Hepatocyte (in vitro differentiated cells): ENCODE data around the gene ZNF628. TPM values are rescaled to one million over a fixed set of nuclear protein-coding genes. Genes with fewer than 3 reads are reported as not detected.

Experiments used
- DNase-seq: peaks from one replicate; pipeline ENCODE4 v3.0.0-alpha.2; 2016; ENCODE audit warnings: low spot score
- H2AFZ ChIP-seq: fragments of 200-600 bp; sonication (generic); 2 replicates; pipeline ENCODE4 v1.6.0; 2016; ENCODE audit warnings: antibody characterized with exemption, mild to moderate bottlenecking
- H3K27ac ChIP-seq: fragments of 200-600 bp; sonication (generic); 2 replicates; pipeline ENCODE4 v1.5.1; 2016; ENCODE audit warnings: mild to moderate bottlenecking
- H3K27me3 ChIP-seq: fragments of 200-600 bp; sonication (generic); 2 replicates; pipeline ENCODE4 v1.6.1; 2016
- H3K36me3 ChIP-seq: fragments of 200-600 bp; sonication (generic); replicated peaks from 2 replicates; pipeline ENCODE4 v1.5.1; 2016; ENCODE audit warnings: low read depth; ENCODE audit not compliant: insufficient read depth
- H3K4me1 ChIP-seq: fragments of 200-600 bp; sonication (generic); 2 replicates; pipeline ENCODE4 v1.5.1; 2016; ENCODE audit warnings: mild to moderate bottlenecking, moderate library complexity; ENCODE audit not compliant: insufficient read depth
- H3K4me2 ChIP-seq: fragments of 200-600 bp; sonication (generic); 2 replicates; pipeline ENCODE4 v1.6.0; 2016
- H3K4me3 ChIP-seq: fragments of 200-600 bp; sonication (generic); 2 replicates; pipeline ENCODE4 v1.5.1; 2016; ENCODE audit warnings: mild to moderate bottlenecking
- H3K79me2 ChIP-seq: fragments of 200-600 bp; sonication (generic); 2 replicates; pipeline ENCODE4 v1.6.0; 2017; ENCODE audit warnings: mild to moderate bottlenecking
- H3K9me2 ChIP-seq: fragments of 200-600 bp; sonication (generic); replicated peaks from 2 replicates; pipeline ENCODE4 v1.6.0; 2017; ENCODE audit warnings: mild to moderate bottlenecking; ENCODE audit not compliant: insufficient read depth
- H3K9me3 ChIP-seq: fragments of 200-600 bp; sonication (generic); 2 replicates; pipeline ENCODE4 v1.5.1; 2016; ENCODE audit warnings: low read depth, mild to moderate bottlenecking
- H4K20me1 ChIP-seq: fragments of 200-600 bp; sonication (generic); 2 replicates; pipeline ENCODE4 v1.6.0; 2016; ENCODE audit warnings: mild to moderate bottlenecking; ENCODE audit not compliant: insufficient read depth, poor library complexity, severe bottlenecking
- CTCF ChIP-seq: fragments of 200-600 bp; sonication (generic); IDR thresholded peaks from 2 replicates; pipeline ENCODE4 v1.5.1; 2016; ENCODE audit warnings: antibody characterized with exemption, mild to moderate bottlenecking; ENCODE audit not compliant: poor library complexity
- EZH2 ChIP-seq: fragments of 200-600 bp; sonication (generic); IDR thresholded peaks from 2 replicates; pipeline ENCODE4 v1.6.1; 2016; ENCODE audit warnings: antibody characterized with exemption, mild to moderate bottlenecking, borderline replicate concordance
- EZH2phosphoT487 ChIP-seq: fragments of 200-600 bp; sonication (generic); IDR thresholded peaks from one replicate; pipeline ENCODE4 v1.6.1; 2018; ENCODE audit warnings: antibody characterized with exemption, mild to moderate bottlenecking, low read depth, moderate library complexity; ENCODE audit not compliant: unreplicated experiment, severe bottlenecking
- WGBS: methylation state at CpG from one replicate; pipeline ENCODE4 v1.1.6; 2016; ENCODE audit warnings: low lambda C conversion rate; ENCODE audit errors: missing lambda C conversion rate; 5-methylcytosine and 5-hydroxymethylcytosine counted together
- polyA plus RNA-seq: library from polyadenylated mRNA; unstranded; fragments of >200 nt; fragmentation: Nextera tagmentation; extraction: Ambion mirVana; gene quantifications from 2 replicates; pipeline ENCODE4 v1.2.1, GENCODE V29; 2016
- total RNA-seq: library from RNA; depleted of rRNA; stranded (reverse); fragments of >200 nt; gene quantifications from 2 replicates; pipeline ENCODE4 v1.2.3, GENCODE V29; 2014

Gene ZNF628
- total and polyA plus RNA-seq, 2 experiments from 2014 or later: 1.2 to 4.7 TPM

GRCh38 chr19:55498246-55498840 is 21.9 kb downstream of the ZNF628 start:
- H3K9me3 ChIP-seq: no peaks in the 10 kb centered on the region
- H3K4me2 ChIP-seq: no peak overlapping the region
- 50% methylated on average over 2 of the region's 2 CpGs for WGBS
- H4K20me1 ChIP-seq: no peaks in the 10 kb centered on the region
- no peaks in the 10 kb centered on the region for H3K9me2 ChIP-seq
- no peaks in the 10 kb centered on the region for H3K36me3 ChIP-seq
- no peaks in the 10 kb centered on the region for H3K79me2 ChIP-seq
- no peaks in the 10 kb centered on the region for H3K27me3 ChIP-seq
- no peak overlapping the region for H3K27ac ChIP-seq
- H3K4me3 ChIP-seq: no peak overlapping the region
- no peak overlapping the region for H2AFZ ChIP-seq
- no peak for DNase-seq
- H3K4me1 ChIP-seq: no peaks in the 10 kb centered on the region
- TF ChIP-seq CTCF: no peak

GRCh38 chr19:55500368-55500952 is 24.0 kb downstream of the ZNF628 start:
- Histone ChIP-seq H3K4me3 (no peak overlapping the region), H3K79me2 (no peaks in the 10 kb centered on the region), H3K9me3 (no peaks in the 10 kb centered on the region), H4K20me1 (no peaks in the 10 kb centered on the region), H3K4me1 (no peaks in the 10 kb centered on the region), H3K36me3 (no peaks in the 10 kb centered on the region), H3K9me2 (no peaks in the 10 kb centered on the region), H3K27ac (no peak overlapping the region), H2AFZ (no peak overlapping the region), H3K27me3 (no peaks in the 10 kb centered on the region), H3K4me2 (no peak overlapping the region)
- 96% methylated on average over 23 of the region's 26 CpGs for WGBS
- TF ChIP-seq EZH2: no peak
- no peak for TF ChIP-seq EZH2phosphoT487
- no peak for TF ChIP-seq CTCF
- no peak for DNase-seq

- Histone ChIP-seq H3K36me3 (no peaks in the 10 kb centered on the region), H3K4me2 (no peak overlapping the region), H3K9me2 (no peaks in the 10 kb centered on the region), H3K4me1 (no peaks in the 10 kb centered on the region), H3K4me3 (no peak overlapping the region), H3K9me3 (no peaks in the 10 kb centered on the region), H3K79me2 (no peaks in the 10 kb centered on the region), H3K27me3 (no peaks in the 10 kb centered on the region), H4K20me1 (no peaks in the 10 kb centered on the region), H2AFZ (no peak overlapping the region), H3K27ac (no peak overlapping the region)
- WGBS: 97% methylated on average over 9 of the region's 9 CpGs
- TF ChIP-seq EZH2 (no peak), EZH2phosphoT487 (no peak), CTCF (no peak)
- no peak for DNase-seq
Measured at GRCh38 chr19:55502197-55502952, 26.0 kb downstream of the ZNF628 start.
